Endometrium (tissue), 2 donors: ENCODE measurements around the gene SKAP1.
"Not testable (repeated sequence)": the region's sequence is repeated elsewhere in the genome, so short reads cannot be mapped to it uniquely, and the experiment has no call there.

ENCODE experiments used
- FAIRE-seq: peaks from 2 replicates; lab custom pipeline; 2012; peaks lifted over from hg19 to GRCh38; lab: Jason Lieb, UNC
- donor health status: control.
- donor health status: control.

SKAP1 gene

GRCh38 chr17:48207776-48208544 is 222.1 kb downstream of the SKAP1 start:
- no peak for FAIRE-seq

- not testable (repeated sequence) for FAIRE-seq
These were observed 223.0 kb downstream of the SKAP1 start for GRCh38 chr17:48207036-48207435.

DNA sequence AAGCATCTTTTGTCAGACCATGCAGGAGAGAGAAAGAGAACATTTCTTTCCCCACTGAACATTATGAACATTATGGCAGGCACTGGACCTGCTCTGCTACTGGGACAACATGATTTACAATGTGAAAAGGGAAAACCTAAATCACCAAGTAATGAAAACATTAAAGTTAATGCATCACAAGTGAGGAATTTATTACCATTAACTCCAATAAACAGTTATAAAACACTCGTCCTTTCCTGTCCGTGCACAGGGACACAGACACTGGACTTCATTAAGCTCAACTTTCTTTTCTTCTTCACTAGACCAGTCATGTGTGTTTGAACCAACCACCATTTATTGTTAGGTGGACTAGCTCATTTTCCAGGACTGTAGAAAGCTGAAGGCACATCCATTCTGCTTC is 227.1 kb downstream of the SKAP1 start:
- FAIRE-seq = no peak

DNA sequence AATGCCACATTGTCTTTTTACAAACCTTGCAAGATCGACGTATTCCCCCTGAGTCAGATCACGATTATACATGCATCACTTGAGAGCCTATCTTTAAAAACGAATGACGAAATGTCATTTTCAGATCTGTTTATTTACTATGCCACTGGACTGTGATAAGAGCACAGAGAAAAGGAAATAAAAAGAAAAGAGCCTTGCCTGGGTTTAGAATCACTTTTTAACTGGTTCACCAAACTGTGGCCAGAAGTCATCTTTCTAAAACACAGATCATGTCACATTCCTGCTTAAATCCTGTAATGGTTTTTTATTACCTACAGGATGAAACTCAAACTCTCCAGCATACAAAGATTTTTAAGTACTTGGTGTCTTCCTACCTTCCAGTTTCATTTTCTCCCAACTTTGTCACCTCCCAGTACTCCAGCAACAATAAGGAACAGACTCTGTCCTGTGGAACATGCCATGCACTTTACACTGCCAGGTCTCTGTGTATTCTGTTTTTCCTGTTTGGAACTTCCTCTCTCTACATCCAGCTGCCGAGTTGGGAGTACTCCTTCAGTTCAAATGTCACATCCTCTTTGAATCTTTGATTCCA is 231.0 kb downstream of the SKAP1 start:
- no peak for FAIRE-seq

DNA sequence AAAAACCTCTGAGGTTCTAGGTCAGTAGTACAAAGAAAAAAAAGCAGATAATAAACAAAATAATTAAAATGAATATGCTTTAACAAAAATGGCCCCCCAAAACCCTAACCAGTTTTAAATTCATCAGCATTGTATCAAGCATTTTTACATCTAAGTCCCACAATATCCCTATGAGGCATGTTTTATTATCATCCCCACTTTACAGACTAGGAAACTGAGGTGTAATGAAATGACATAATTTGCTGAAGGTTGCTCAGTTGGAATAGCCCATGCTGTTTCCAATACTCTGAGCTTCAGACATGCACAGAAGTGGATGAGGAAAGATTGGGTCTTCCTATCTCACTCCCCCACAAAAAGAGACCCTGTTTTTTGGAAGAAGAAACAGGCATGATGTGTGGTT is 234.1 kb downstream of the SKAP1 start:
- no peak for FAIRE-seq

DNA sequence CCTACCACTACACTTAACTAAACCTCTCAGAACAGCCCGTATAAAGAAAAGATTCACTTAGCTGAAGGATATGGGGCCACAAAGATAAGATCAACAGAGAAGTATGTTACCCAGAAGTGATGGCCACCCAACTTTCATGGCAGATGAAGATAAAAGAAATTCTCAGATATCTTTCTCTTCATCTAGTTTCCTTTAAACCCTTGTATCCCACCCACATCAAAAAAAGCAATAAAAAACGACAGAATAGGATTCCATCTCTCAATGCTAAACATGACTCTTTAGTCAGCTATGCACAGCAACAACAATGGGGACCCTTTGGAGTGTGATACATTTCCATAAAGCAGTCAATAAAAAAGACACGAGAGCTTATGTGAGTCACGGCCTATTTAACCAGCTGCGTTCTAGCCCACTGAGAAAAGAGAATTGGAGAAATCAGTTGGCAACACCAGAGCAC is 235.9 kb downstream of the SKAP1 start:
- no peak for FAIRE-seq

GRCh38 chr17:48192321-48192731 is 237.7 kb downstream of the SKAP1 start:
- no peak for FAIRE-seq

GRCh38 chr17:48191362-48191761 is 238.7 kb downstream of the SKAP1 start:
- no peak for FAIRE-seq

DNA sequence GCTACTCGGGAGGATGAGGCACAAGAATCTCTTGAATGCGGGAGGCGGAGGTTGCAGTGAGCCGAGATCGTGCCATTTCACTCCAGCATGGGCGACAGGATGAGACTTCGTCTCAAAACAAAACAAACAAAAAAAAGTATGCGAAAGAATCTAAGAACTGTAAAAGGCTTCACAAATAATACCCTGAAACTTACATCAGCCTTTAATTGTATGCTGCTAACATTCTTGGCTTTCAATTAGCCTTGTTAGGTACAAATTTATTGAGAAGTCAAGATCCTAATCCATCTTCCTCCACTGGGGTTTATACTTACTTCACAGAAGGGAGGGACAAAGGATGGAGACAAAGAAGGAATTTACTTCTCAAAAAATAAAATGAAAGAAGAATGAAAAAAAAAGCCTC is 239.1 kb downstream of the SKAP1 start:
- no peak for FAIRE-seq

DNA sequence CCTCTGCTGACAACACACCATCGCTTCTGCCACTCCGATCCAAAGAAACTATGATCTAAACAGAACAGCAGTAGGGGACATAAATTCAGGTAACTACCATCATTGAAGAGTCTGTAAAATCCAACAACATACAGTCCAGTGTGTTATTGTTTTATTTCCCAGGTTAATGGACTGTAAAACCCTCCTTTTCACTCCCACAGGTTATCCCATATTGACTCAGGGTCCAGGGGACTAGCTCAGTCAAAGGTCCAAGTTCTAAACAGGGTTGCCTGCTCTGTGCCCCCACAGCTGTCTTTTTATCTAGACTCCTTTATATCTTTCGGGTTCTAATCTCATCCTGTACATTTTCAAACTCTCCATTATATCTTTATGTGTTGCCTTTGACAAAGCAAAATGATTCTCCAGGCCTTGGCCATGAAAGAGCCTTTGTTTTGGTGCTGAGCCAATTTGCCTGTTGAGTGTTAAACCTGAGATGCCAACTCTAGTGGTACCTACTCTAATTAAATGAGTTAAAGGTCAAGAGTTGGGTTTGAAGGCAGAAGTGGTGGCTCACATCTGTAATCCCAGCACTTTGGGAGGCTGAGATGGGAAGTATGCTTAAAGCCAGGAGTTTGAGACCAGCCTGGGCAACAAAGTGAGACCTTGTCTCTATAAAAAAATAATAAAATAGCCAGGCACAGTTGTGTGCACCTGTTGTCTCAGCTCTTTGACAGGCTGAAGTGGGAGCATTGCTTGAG is 242.0 kb downstream of the SKAP1 start:
- no peak for FAIRE-seq

DNA sequence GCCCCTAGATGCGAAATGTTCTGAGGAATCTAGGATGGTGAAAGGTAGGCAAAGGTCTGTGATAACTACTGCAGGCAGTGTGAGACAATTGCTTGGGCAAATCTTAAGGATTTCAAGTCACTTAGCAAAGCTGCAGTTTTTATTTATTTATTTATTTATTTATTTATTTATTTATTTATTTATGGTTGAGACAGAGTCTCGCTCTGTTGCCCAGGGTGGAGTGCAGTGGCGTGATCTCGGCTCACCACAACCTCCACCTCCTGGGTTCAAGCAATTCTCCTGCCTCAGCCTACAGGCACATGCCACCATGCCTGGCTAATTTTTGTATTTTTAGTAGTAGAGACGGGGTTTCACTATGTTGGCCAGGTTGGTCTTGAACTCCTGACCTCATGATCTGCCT is 243.7 kb downstream of the SKAP1 start:
- not testable (repeated sequence) for FAIRE-seq

GRCh38 chr17:48184721-48185120 is 245.3 kb downstream of the SKAP1 start:
- no peak for FAIRE-seq

- no peak for FAIRE-seq
These were observed 248.4 kb downstream of the SKAP1 start for GRCh38 chr17:48181653-48182052.

DNA sequence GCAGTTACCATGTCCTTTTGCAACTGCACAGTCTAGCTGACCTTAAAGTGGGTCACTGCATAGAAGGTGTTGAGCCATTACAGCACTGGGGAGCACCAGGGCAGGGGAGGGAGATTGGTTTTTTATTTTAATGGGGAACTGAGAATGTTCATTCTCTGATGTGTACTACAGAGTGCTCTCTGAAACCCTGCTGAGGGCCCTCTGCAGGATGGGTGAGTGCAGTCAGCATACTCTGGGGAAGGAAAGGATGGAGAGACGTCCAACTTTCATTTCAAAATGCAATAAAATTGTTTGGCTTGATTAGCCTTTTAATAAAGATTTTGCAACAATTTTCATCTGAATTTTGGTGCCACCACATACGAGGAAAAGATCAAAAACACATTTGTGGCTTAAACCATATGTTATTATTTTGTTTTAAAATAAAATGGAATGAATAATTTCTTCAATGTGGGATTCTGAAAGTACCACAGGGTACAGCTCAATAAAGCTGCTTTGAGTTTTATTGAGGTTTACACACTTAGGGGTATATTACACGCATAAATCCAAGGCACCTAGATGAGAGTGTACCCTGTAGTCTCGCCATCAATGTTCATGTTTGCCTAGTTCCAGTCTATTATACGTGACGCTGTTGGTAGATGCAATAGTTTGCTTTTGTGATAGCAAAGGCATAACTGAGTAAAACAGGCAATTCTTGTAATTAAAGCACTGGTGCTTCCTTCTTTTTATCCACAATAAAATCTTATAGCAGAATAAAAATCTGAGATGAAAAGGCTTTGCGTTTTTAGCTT is 249.0 kb downstream of the SKAP1 start:
- no peak for FAIRE-seq

DNA sequence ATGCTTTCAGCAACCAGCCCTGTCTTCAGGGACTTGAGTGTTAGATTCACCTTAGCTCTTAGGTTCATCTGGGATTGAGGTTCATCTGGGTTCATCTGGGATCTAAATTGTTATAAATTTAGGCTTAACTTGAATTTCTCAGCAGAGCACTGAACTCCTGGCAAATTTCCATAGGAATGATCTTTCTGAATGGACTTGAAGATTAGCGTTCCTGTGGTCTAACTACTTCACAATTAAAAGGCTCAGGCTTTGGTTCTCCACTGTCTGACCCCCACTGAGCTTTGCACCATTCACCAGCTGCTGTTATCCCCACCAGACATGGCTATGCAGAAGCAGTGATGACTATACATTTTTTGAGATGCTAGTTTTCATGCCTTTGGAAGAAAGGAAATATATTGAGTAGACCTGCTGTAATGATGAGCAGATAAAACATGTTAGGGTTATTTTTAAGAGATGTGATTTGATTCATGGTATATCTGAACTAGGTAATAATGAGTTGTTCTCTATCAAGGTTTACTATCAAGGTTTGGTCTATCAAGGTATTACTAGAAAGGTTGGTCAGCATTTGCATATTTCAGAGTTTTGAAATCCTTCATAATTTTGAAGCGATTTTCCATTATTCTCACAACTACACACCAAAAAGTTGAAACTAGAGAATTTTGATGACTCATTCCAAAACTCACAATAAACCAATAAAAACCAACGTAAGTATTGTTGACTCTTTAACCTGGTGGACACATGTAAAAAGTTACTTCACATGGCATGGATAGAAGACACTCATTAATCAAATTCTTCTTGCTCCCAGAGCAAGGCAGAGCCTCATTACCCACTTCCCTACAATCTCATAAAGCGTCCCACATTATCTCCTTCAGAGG is 250.7 kb downstream of the SKAP1 start:
- no peak for FAIRE-seq

DNA sequence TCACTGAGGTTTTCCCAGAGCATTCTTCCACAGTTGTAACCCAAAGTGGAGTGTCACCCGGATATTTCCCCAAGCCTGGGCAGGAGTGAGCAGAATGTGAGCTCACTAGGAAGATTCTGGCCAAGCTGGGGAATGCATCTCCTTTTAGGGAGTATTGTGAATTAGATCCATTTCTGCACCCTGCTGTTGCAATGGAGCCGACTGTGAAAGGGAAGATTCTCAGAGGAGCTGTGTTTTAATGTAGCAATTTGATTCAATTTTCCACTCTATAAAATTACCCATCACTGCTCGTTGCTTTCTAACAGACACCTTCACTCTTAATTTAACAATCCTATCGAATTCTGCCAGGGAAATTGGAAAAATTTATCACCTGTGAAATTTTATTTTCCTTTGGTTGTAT is 251.7 kb downstream of the SKAP1 start:
- FAIRE-seq = no peak

- no peak for FAIRE-seq
These were observed 252.2 kb downstream of the SKAP1 start for GRCh38 chr17:48177816-48178215.

DNA sequence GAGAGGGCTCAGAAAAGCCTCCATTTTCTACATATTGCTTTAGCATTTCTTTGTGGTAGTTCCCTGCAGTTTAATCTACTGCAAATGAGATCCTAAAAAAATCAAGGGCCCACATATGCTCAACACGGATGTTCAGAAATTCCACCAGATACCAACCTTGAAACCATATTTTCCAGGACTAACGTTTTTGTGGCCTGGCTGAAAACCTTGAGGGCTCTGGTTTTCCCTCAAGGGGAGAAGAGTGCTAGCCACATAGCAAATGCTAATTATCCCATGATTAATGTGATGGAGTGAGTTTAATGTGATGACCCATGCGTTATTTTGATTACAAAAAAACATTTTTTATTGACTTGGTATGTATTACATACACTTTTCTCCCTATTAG is 253.6 kb downstream of the SKAP1 start:
- no peak for FAIRE-seq

- no peak for FAIRE-seq
These were observed 254.1 kb downstream of the SKAP1 start for GRCh38 chr17:48175692-48176470.

DNA sequence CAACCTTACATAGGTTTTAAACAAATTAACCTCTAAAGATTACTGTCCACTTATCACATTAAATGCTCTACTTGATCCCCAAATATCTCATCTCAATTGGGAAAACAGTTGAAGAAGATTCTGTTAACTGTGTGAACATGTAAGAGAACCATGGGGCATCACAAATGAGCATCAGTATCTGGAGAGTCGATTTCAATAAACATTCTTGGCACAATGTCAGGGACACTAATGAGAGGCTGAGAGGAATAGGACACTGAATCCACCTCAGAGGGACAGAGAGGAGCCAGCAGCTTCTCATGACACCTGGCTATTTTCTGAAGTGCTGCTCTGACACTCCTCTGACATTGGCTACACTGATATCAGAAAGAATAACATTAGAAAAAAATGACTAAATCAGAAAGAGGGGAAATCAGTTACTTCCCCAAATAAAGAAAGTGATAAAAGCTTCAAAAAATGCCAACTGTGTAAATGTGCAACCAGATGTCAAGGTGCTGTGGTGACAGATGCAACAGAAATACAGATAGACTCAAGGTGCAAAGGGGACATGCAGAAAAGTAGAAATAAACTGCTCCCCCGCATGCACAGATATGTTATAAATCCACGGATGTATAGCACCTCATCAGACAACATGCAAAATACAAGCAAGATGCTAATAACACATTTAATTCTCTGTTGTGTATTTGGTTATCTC is 255.0 kb downstream of the SKAP1 start:
- no peak for FAIRE-seq
